Fibroblast of lung (primary cell): ENCODE measurements around the gene ZNF827.

Source experiments
- CTCF ChIP-seq, 2 donors: IDR thresholded peaks in 1 of 2; conservative IDR thresholded peaks in 1 of 2; 1 replicate in 1 of 2; 2 replicates in 1 of 2; pipeline ENCODE4 v1.5.1; 2011 to 2012; ENCODE audit warnings: low read length in 2 of 2, control low read depth in 1 of 2, inconsistent platforms in 1 of 2, low read depth in 1 of 2, mild to moderate bottlenecking in 1 of 2
- EZH2 ChIP-seq: IDR thresholded peaks from 2 replicates; pipeline ENCODE4 v1.5.1; 2012; ENCODE audit warnings: low read length, control low read depth, mild to moderate bottlenecking; ENCODE audit errors: missing control alignments

- no peak for TF ChIP-seq CTCF (conservative IDR thresholded peaks at IDR 0.05 in 1 of 2, IDR thresholded peaks at IDR 0.05 in 1 of 2; ENCODE audit: low read depth in 1 of 2, low read length in 2 of 2)
- TF ChIP-seq EZH2, result no peak
Observed at GRCh38 chr4:145735347-145735675, 203.3 kb downstream of the ZNF827 start.
